A673 (cell line): ENCODE data around the gene PARN. TPM values are rescaled to one million over a fixed set of nuclear protein-coding genes. Genes with fewer than 3 reads are reported as not detected.
A peak's percentile ranks its signal among the peaks of the same experiment; 100 is the strongest.
"Not testable (repeated sequence)": the region's sequence is repeated elsewhere in the genome, so short reads cannot be mapped to it uniquely, and the experiment has no call there.

ENCODE experiments used
- BruUV-seq: library from RNA; stranded (reverse); fragments of 400-500 nt; replicated peaks from 2 replicates; lab custom pipeline; 2021; lab: Mats Ljungman, UMichigan
- CTCF ChIA-PET: fragments of 300-600 bp; sonication (Branson Sonifier 250); formaldehyde crosslinking; loops from one replicate; lab custom pipeline; 2022; ENCODE audit warnings: antibody characterized with exemption; lab: Charles Lee
- POLR2A ChIA-PET: fragments of 300-600 bp; sonication (Branson Sonifier 250); formaldehyde crosslinking; loops from one replicate; lab custom pipeline; 2022; ENCODE audit warnings: antibody characterized with exemption; ENCODE audit not compliant: low non-redundant PET; lab: Charles Lee
- DNase-seq: peaks from one replicate; pipeline ENCODE4 v3.0.0-alpha.2; 2015; ENCODE audit warnings: low spot score
- H3K27ac ChIP-seq: fragments of 200-600 bp; sonication (generic); 2 replicates; pipeline ENCODE4 v1.5.1; 2016; ENCODE audit warnings: mixed run types, low read depth, mild to moderate bottlenecking, mixed read lengths, antibody characterized with exemption, low read length; ENCODE audit not compliant: poor library complexity, severe bottlenecking
- H3K27me3 ChIP-seq: fragments of 200-600 bp; sonication (generic); replicated peaks from 2 replicates; pipeline ENCODE4 v1.6.1; 2017; ENCODE audit warnings: mixed run types, low read depth, mild to moderate bottlenecking, mixed read lengths, antibody characterized with exemption, low read length; ENCODE audit not compliant: insufficient read depth, poor library complexity
- H3K36me3 ChIP-seq: fragments of 200-600 bp; sonication (generic); 2 replicates; pipeline ENCODE4 v1.6.1; 2016; ENCODE audit warnings: mixed run types, mild to moderate bottlenecking, mixed read lengths, antibody characterized with exemption, low read length; ENCODE audit not compliant: insufficient read depth, poor library complexity, severe bottlenecking
- H3K4me1 ChIP-seq: fragments of 200-600 bp; sonication (generic); 2 replicates; pipeline ENCODE4 v1.6.1; 2017; ENCODE audit warnings: mixed run types, mild to moderate bottlenecking, mixed read lengths, antibody characterized with exemption, low read length; ENCODE audit not compliant: insufficient read depth, poor library complexity, severe bottlenecking
- H3K4me3 ChIP-seq: fragments of 200-600 bp; sonication (generic); 2 replicates; pipeline ENCODE4 v1.5.1; 2016; ENCODE audit warnings: low read depth, mixed run types, mild to moderate bottlenecking, mixed read lengths, low read length; ENCODE audit not compliant: poor library complexity, severe bottlenecking
- H3K9me3 ChIP-seq: fragments of 200-600 bp; sonication (generic); 2 replicates; pipeline ENCODE4 v1.6.1; 2016; ENCODE audit warnings: mixed run types, low read depth, mild to moderate bottlenecking, mixed read lengths, antibody characterized with exemption, low read length; ENCODE audit not compliant: poor library complexity, severe bottlenecking
- CTCF ChIP-seq: fragments of 300-800, 200-600 bp; sonication (generic); conservative IDR thresholded peaks from 2 replicates; pipeline ENCODE4 v1.5.1; 2017; ENCODE audit warnings: low read depth, mild to moderate bottlenecking, antibody characterized with exemption, low read length, moderate library complexity, mixed read lengths
- EZH2 ChIP-seq: fragments of 200-600 bp; sonication (generic); IDR thresholded peaks from 2 replicates; pipeline ENCODE4 v1.6.1; 2017; ENCODE audit warnings: borderline replicate concordance, low read depth, mild to moderate bottlenecking, mixed read lengths, antibody characterized with exemption, low read length; ENCODE audit not compliant: poor library complexity, severe bottlenecking
- intact Hi-C: fragments of 100-400 bp; cut with micrococcal nuclease; formaldehyde crosslinking; loops from one replicate; pipeline ENCODE4 v1.10.0; 2022; ENCODE audit not compliant: unreplicated experiment
- total RNA-seq: library from RNA; stranded (reverse); gene quantifications from 2 replicates; pipeline ENCODE4 v1.2.3, GENCODE V29; 2021

The PARN gene
- total RNA-seq, 1 experiment from 2014 or later: 37.5 TPM

GRCh38 chr16:14549789-14550153 is 80.3 kb downstream of the PARN start:
- ChIA-PET CTCF (no interaction called here), POLR2A (no interaction called here)
- no peak for DNase-seq
- no peak overlapping the region for H3K4me3 ChIP-seq
- TF ChIP-seq CTCF (no peak), EZH2 (no peak)
- no peaks in the 10 kb centered on the region for H3K9me3 ChIP-seq
- H3K36me3 ChIP-seq: peaks cover 14% of the 10 kb centered on the region
- H3K27me3 ChIP-seq: no peaks in the 10 kb centered on the region
- peaks cover 3% of the 10 kb centered on the region for H3K4me1 ChIP-seq
- no peak overlapping the region for H3K27ac ChIP-seq
- no TSS peak for BruUV-seq
- intact Hi-C loops: no loop called here

- TF ChIP-seq CTCF (no peak), EZH2 (no peak)
- no peaks in the 10 kb centered on the region for H3K9me3 ChIP-seq
- no peak overlapping the region for H3K27ac ChIP-seq
- peaks cover 14% of the 10 kb centered on the region for H3K36me3 ChIP-seq
- H3K27me3 ChIP-seq: no peaks in the 10 kb centered on the region
- CTCF ChIA-PET: no interaction called here
- peaks cover 3% of the 10 kb centered on the region for H3K4me1 ChIP-seq
- no TSS peak for BruUV-seq
- POLR2A ChIA-PET: interaction anchor here (0.5 to 0.6 kb wide), 2 partner anchors 14 to 22 kb away, joined by 3 to 6 read pairs; no protein-coding TSS in a partner anchor
- peak; percentile 18 for DNase-seq
- no peak overlapping the region for H3K4me3 ChIP-seq
- intact Hi-C loops: no loop called here
Measured at GRCh38 chr16:14548933-14549788, 80.9 kb downstream of the PARN start.

GRCh38 chr16:14545346-14545884 is 84.6 kb downstream of the PARN start:
- Histone ChIP-seq H3K9me3 (peaks cover 13% of the 10 kb centered on the region), H3K27ac (no peak overlapping the region), H3K4me3 (no peak overlapping the region), H3K4me1 (peaks cover 3% of the 10 kb centered on the region), H3K27me3 (no peaks in the 10 kb centered on the region), H3K36me3 (no peaks in the 10 kb centered on the region)
- ChIA-PET CTCF (no interaction called here), POLR2A (no interaction called here)
- no peak for DNase-seq
- BruUV-seq: no TSS peak
- TF ChIP-seq CTCF (no peak), EZH2 (no peak)
- intact Hi-C loops: no loop called here

- peaks cover 13% of the 10 kb centered on the region for H3K9me3 ChIP-seq
- H3K27me3 ChIP-seq, intact Hi-C loops, DNase-seq, H3K4me1 ChIP-seq, POLR2A ChIA-PET, H3K27ac ChIP-seq, BruUV-seq, H3K4me3 ChIP-seq, H3K36me3 ChIP-seq, CTCF ChIA-PET: not testable (repeated sequence)
Measured at GRCh38 chr16:14544846-14545245, 85.2 kb downstream of the PARN start.
